H9 (cell line): ENCODE data around the gene ATG14. TPM values are rescaled to one million over a fixed set of nuclear protein-coding genes. Genes with fewer than 3 reads are reported as not detected.

ENCODE experiments used
- DNase-seq: peaks from one replicate; pipeline ENCODE4 v3.0.0-alpha.2; 2017
- H2AFZ ChIP-seq: one replicate; pipeline ENCODE4 v1.6.1; 2013; ENCODE audit warnings: mild to moderate bottlenecking, low read length, control low read depth, moderate library complexity
- H2AK5ac ChIP-seq: 2 replicates; pipeline ENCODE4 v1.6.1; 2013; ENCODE audit warnings: low read length, control low read depth, mixed read lengths; ENCODE audit not compliant: insufficient read length
- H2BK120ac ChIP-seq: one replicate; pipeline ENCODE4 v1.6.1; 2013; ENCODE audit warnings: low read depth, mild to moderate bottlenecking, low read length, control low read depth, inconsistent platforms; ENCODE audit not compliant: poor library complexity, severe bottlenecking
- H2BK12ac ChIP-seq: 2 replicates; pipeline ENCODE4 v1.6.1; 2013; ENCODE audit warnings: low read length, control low read depth, mixed read lengths, low read depth; ENCODE audit not compliant: insufficient read length
- H2BK15ac ChIP-seq: 2 replicates; pipeline ENCODE4 v1.6.1; 2013; ENCODE audit warnings: low read depth, low read length, control low read depth
- H2BK20ac ChIP-seq: one replicate; pipeline ENCODE4 v1.6.1; 2013; ENCODE audit warnings: low read depth, mild to moderate bottlenecking, low read length, control low read depth, inconsistent platforms; ENCODE audit not compliant: poor library complexity, severe bottlenecking
- H2BK5ac ChIP-seq: 2 replicates; pipeline ENCODE4 v1.6.1; 2013; ENCODE audit warnings: low read length, control low read depth, mixed read lengths; ENCODE audit not compliant: insufficient read length
- H3K14ac ChIP-seq: 2 replicates; pipeline ENCODE4 v1.6.1; 2013; ENCODE audit warnings: low read length, control low read depth; ENCODE audit not compliant: insufficient read depth
- H3K18ac ChIP-seq: 2 replicates; pipeline ENCODE4 v1.6.1; 2013; ENCODE audit warnings: low read depth, mild to moderate bottlenecking, mixed read lengths, low read length, control low read depth; ENCODE audit not compliant: insufficient read length
- H3K23ac ChIP-seq: 2 replicates; pipeline ENCODE4 v1.6.1; 2013; ENCODE audit warnings: low read length, control low read depth, mixed read lengths, low read depth; ENCODE audit not compliant: insufficient read length
- H3K23me2 ChIP-seq: 2 replicates; pipeline ENCODE4 v1.6.1; 2013; ENCODE audit warnings: low read depth, mild to moderate bottlenecking, mixed read lengths, low read length, control low read depth; ENCODE audit not compliant: insufficient read length, poor library complexity, severe bottlenecking
- H3K27ac ChIP-seq: 2 replicates; pipeline ENCODE4 v1.5.1; 2013; ENCODE audit warnings: low read length, control low read depth, mixed read lengths, low read depth; ENCODE audit not compliant: insufficient read length
- H3K27me3 ChIP-seq: 2 replicates; pipeline ENCODE4 v1.6.1; 2013; ENCODE audit warnings: low read length, control low read depth, inconsistent platforms; ENCODE audit not compliant: insufficient read depth
- H3K4ac ChIP-seq: 2 replicates; pipeline ENCODE4 v1.6.1; 2013; ENCODE audit warnings: low read depth, mild to moderate bottlenecking, control low read depth, inconsistent platforms, low read length, moderate library complexity
- H3K4me1 ChIP-seq: 2 replicates; pipeline ENCODE4 v1.6.1; 2013; ENCODE audit warnings: low read length, control low read depth, inconsistent platforms; ENCODE audit not compliant: insufficient read depth
- H3K4me2 ChIP-seq: 2 replicates; pipeline ENCODE4 v1.6.1; 2013; ENCODE audit warnings: low read length, control low read depth, mixed read lengths; ENCODE audit not compliant: insufficient read length, insufficient read depth
- H3K56ac ChIP-seq: 2 replicates; pipeline ENCODE4 v1.6.1; 2013; ENCODE audit warnings: low read depth, mild to moderate bottlenecking, mixed read lengths, low read length, control low read depth; ENCODE audit not compliant: insufficient read length
- H3K79me1 ChIP-seq: 2 replicates; pipeline ENCODE4 v1.6.1; 2013; ENCODE audit warnings: low read depth, mild to moderate bottlenecking, moderate library complexity, low read length, control low read depth, inconsistent platforms; ENCODE audit not compliant: insufficient read depth, poor library complexity, severe bottlenecking
- H3K79me2 ChIP-seq: 2 replicates; pipeline ENCODE4 v1.6.1; 2013; ENCODE audit warnings: low read length, control low read depth, inconsistent platforms; ENCODE audit not compliant: insufficient read depth
- H3K9ac ChIP-seq: 2 replicates; pipeline ENCODE4 v1.6.1; 2013; ENCODE audit warnings: low read length, control low read depth, mixed read lengths; ENCODE audit not compliant: insufficient read length; ENCODE audit errors: extremely low read depth
- H3K9me3 ChIP-seq: one replicate; pipeline ENCODE4 v1.6.1; 2013; ENCODE audit warnings: low read depth, low read length, inconsistent platforms; ENCODE audit not compliant: control insufficient read depth
- H3T11ph ChIP-seq: one replicate; pipeline ENCODE4 v1.6.1; 2013; ENCODE audit warnings: mild to moderate bottlenecking, low read length, control low read depth, inconsistent platforms
- H4K20me1 ChIP-seq: one replicate; pipeline ENCODE4 v1.6.1; 2013; ENCODE audit not compliant: control insufficient read depth, insufficient read length, insufficient read depth
- H4K5ac ChIP-seq: 2 replicates; pipeline ENCODE4 v1.6.1; 2013; ENCODE audit warnings: low read depth, mild to moderate bottlenecking, mixed read lengths, low read length, control low read depth; ENCODE audit not compliant: insufficient read length
- H4K8ac ChIP-seq: replicated peaks from 2 replicates; pipeline ENCODE4 v1.6.1; 2013; ENCODE audit warnings: low read length, control low read depth, mixed read lengths, low read depth; ENCODE audit not compliant: insufficient read length
- H4K91ac ChIP-seq: 2 replicates; pipeline ENCODE4 v1.6.1; 2013; ENCODE audit warnings: low read depth, mild to moderate bottlenecking, moderate library complexity, mixed read lengths, low read length, control low read depth; ENCODE audit not compliant: insufficient read length
- H3K27ac Mint-ChIP-seq, 3 experiments: 2 replicates in 2 of 3; 3 replicates in 1 of 3; pipeline ENCODE4 v1.8.0; 2020 to 2021; ENCODE audit warnings: mixed read lengths in 3 of 3, mild to moderate bottlenecking in 1 of 3, moderate library complexity in 1 of 3
- H3K27me3 Mint-ChIP-seq: 2 replicates; pipeline ENCODE4 v1.8.0; 2021; ENCODE audit warnings: low read depth, mild to moderate bottlenecking, moderate library complexity, mixed read lengths
- H3K36me3 Mint-ChIP-seq, 3 experiments: 2 replicates in 2 of 3; 3 replicates in 1 of 3; pipeline ENCODE4 v1.8.0; 2020 to 2021; ENCODE audit warnings: low read depth in 3 of 3, mixed read lengths in 3 of 3; ENCODE audit not compliant: insufficient read depth in 1 of 3
- H3K4me1 Mint-ChIP-seq, 2 experiments: 2 replicates each; pipeline ENCODE4 v1.8.0; 2020; ENCODE audit warnings: mixed read lengths in 2 of 2
- H3K4me3 Mint-ChIP-seq, 2 experiments: 2 replicates in 1 of 2; 3 replicates in 1 of 2; pipeline ENCODE4 v1.8.0; 2020 to 2021; ENCODE audit warnings: mild to moderate bottlenecking in 2 of 2, mixed read lengths in 2 of 2, moderate library complexity in 1 of 2
- H3K9me3 Mint-ChIP-seq, 2 experiments: 2 replicates in 1 of 2; 3 replicates in 1 of 2; pipeline ENCODE4 v1.8.0; 2020; ENCODE audit warnings: mild to moderate bottlenecking in 2 of 2, mixed read lengths in 2 of 2, moderate library complexity in 1 of 2
- CTCF ChIP-seq: fragments of 200-600 bp; sonication (generic); conservative IDR thresholded peaks from 3 replicates; pipeline ENCODE4 v1.8.0; 2021; ENCODE audit warnings: antibody characterized with exemption, mild to moderate bottlenecking
- WGBS: extraction: QIAGEN DNeasy Blood & Tissue Kit; methylation state at CpG from one replicate; pipeline ENCODE4 v1.1.7; 2013; ENCODE audit warnings: missing lambda C conversion rate, low lambda C conversion rate, mixed read lengths; ENCODE audit not compliant: insufficient read length; ENCODE audit errors: extremely low coverage; 5-methylcytosine and 5-hydroxymethylcytosine counted together
- total RNA-seq: library from RNA; stranded (reverse); gene quantifications from 2 replicates; pipeline ENCODE4 v1.2.1, GENCODE V29; 2021

Gene ATG14
- total RNA-seq, 1 experiment from 2014 or later: 13.6 TPM

GRCh38 chr14:55432628-55433027, 21.0 kb upstream of the ATG14 start:
- Histone ChIP-seq H2BK12ac (no peak overlapping the region), H4K5ac (no peak overlapping the region), H3K79me2 (no peaks in the 10 kb centered on the region), H2BK5ac (no peak overlapping the region), H3K4me2 (no peak overlapping the region), H3K14ac (no peak overlapping the region), H3K27ac (no peak overlapping the region), H3K23me2 (no peaks in the 10 kb centered on the region), H3K4me1 (no peaks in the 10 kb centered on the region; the same call in 1 of the 2 replicates), H3K27me3 (no peaks in the 10 kb centered on the region), H3K9ac (no peak overlapping the region), H2BK15ac (no peak overlapping the region), H3K23ac (no peak overlapping the region), H4K8ac (no peak overlapping the region), H3K79me1 (no peaks in the 10 kb centered on the region), H4K91ac (no peak overlapping the region), H2BK20ac (no peak overlapping the region), H2AFZ (no peak overlapping the region), H2BK120ac (no peak overlapping the region), H3K56ac (no peak overlapping the region), H3K4ac (no peak overlapping the region), H3K18ac (no peak overlapping the region), H4K20me1 (no peaks in the 10 kb centered on the region), H3T11ph (no peak overlapping the region), H3K9me3 (no peaks in the 10 kb centered on the region), H2AK5ac (no peak overlapping the region)
- peaks cover 16 to 18% of the 10 kb centered on the region in 2 experiments for H3K4me1 Mint-ChIP-seq
- WGBS: no CpG with 5 or more reads among the region's 3 CpGs
- H3K36me3 Mint-ChIP-seq: no peaks in the 10 kb centered on the region
- H3K9me3 Mint-ChIP-seq: no peaks in the 10 kb centered on the region
- DNase-seq: no peak
- no peak for TF ChIP-seq CTCF
- no peak overlapping the region for H3K27ac Mint-ChIP-seq
- H3K4me3 Mint-ChIP-seq: no peak overlapping the region
- peaks cover 3% of the 10 kb centered on the region; the same call in 1 of the 2 replicates for H3K27me3 Mint-ChIP-seq
